Kidney capillary endothelial cell (primary cell): Measurements from ENCODE around the gene RAB11FIP4.

ENCODE experiments used
- DNase-seq: peaks from one replicate; pipeline ENCODE4 v3.0.0-alpha.2; 2018; ENCODE audit warnings: low spot score

The RAB11FIP4 gene

DNA sequence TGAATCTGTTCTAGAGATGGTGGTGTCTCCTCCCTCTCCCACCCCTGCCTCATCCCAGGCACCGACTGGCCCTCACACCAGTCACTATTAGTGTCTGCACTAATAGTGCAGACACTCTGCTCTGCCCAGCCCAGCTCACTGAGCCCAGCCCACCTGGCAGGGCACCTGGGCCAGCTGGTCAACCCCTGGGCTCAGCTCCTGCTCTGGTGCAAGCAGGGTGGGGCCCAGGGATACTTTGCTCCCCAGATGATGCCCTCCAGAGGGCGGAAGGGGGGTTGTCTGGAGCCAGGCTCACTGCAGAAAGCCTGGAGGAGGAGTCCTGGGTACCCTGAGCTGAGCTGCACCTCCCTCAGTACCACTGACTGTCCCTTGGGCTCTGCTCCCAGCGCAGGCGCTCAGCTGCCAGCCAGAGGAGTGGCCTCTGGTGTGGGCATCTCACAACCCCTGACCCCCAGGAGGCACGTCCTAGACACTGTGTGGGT is 14.5 kb downstream of the RAB11FIP4 start:
- no peak for DNase-seq

DNA sequence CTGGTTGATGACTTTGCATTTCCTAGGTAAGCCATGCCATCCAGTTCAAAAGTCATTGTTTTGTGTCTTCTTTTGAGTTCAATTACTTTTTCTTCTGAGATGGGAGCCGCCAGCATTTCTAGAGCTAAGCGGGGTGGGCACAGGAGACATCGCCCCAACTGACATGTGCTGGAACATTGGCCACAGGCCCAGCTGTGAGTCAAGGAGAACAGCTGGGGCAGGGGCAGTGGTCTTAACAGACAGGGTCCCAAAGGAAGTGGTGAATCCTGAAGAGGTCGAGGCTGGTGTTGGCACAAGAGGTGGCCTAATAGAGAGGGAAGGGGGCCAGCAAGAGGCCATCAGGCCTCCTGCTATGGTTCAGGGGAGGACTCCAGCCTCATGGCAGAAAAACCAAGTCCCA is 17.1 kb downstream of the RAB11FIP4 start:
- DNase-seq, result no peak

DNA sequence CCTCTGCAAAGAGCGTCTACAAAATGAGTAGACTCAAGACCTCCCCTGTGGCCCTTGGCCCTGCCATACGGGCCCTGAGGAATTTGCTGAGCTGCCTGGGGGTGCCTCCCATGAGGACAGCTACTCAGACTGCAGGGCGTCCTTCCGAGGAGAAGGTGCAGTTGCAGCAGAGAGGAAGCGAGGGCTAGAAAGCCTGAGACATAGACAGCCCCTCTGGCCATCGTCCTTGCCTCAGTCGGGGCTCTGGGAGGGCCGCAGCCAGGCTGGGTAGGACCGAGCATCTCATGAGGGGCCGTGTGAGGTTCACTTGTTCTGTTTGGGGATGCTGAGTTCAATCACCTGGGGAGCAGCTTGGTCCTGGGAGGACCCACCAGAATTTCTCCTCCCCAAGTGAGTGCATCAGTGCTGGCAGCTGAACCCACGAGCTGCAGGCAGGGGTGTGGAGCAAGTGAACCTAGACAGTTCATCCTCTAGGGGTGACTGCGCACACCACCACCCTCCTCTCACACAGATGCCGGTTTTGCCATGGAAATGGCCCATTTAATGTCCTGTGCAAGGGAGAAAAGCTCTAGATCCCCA is 20.3 kb downstream of the RAB11FIP4 start:
- no peak for DNase-seq

DNA sequence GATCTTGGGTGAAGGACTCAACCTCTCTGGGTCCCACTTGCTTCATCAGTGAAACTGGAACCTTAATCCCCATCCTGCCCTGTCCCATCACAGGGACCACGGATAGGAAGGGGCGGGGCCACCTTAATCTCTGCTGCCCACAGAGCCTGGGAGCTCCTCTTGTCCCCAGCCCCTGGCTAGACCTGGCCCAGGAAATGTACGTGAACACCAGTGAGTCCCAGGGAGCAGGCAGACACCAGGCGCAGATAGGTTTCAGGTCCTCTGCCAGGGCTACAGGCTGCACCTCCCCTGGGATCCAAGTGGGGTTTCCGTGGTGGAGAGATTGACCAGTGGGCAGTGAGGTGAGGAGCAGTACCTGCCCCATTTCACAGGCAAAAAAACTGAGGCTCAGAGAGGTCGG is 21.0 kb downstream of the RAB11FIP4 start:
- no peak for DNase-seq

DNA sequence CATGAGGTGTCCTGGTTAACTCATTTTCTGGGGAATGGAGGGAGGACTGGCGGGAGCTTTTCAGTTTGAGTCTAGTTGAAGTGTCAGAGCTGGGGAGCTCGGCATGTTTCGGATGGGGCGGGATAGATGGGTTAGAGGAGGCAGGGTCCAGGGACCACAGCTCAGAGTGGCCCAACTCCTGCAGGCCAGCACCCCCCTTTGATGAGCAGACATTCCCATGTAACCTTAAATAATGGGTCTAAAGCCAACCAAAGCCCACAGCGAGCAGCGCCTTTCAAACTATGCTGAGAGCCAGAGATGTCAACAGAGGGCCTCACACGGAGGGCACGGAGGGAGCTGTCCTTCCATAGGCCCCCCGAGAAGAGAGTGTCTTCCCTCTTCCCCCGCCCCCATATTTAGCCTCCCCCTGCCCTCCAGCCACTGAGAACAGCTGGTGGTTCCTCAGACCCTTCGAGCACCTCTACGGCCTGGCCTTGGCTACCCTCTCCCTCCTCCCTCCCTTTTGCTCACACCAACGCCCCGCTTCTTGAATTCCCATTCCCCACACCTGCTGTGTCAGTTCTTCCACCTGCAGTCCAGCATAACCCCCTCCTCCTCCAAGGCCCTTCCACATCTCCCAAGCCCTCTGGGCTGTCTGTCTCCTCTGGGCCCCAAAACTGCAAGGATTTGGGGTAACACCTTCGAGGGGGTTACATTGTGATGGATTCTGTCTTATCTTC is 21.8 kb downstream of the RAB11FIP4 start:
- no peak for DNase-seq

DNA sequence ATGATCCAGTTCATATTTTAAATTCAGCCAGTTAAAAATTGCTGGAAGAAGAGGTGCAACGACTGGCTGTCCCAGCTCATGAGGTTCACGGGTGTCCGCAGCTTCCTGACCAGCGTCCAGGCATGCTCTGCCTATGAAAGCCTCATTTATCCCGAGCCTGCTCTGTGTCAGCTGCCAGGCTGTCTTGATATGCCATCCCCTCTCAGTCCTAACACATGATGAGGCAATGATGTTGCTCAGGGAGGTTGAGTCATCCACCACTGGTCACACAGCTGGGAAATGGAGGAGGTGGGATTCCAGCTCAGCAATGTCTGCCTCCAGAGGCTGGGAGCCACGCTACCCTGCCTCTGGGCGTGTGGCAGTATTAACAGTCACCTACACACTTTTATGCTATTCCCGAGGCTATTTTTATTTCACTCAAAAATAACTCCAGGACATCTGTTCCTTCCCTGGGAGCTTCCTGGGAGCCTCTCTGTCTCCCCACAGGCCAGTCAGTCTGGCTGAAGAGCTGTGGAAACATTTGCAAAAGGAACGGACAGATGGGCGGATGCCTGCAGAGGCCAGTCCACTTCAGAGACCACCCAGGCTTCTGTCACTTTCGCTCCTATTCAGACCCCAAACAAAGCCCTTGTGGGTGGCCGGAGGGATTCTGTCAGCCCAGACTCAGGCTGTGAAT is 22.5 kb downstream of the RAB11FIP4 start:
- DNase-seq, result peak; percentile 4

DNA sequence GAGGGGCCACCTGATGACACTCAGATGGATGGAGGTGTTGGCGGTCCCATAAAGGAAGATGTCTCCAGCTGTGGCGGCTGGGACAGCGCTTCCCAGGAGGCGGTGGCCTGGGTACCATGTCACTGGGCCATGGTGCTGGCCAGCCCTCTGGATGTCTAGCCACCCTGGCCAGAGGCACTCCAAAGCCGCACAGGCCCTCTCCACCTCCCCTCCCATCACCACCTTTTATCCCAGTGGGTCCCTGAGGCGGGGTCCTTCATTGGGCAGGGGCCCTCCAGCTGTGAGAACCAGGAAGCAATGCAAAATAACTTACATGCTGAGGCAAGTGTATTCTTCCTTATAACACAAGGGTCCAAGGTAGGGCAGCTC is 23.1 kb downstream of the RAB11FIP4 start:
- no peak for DNase-seq

DNA sequence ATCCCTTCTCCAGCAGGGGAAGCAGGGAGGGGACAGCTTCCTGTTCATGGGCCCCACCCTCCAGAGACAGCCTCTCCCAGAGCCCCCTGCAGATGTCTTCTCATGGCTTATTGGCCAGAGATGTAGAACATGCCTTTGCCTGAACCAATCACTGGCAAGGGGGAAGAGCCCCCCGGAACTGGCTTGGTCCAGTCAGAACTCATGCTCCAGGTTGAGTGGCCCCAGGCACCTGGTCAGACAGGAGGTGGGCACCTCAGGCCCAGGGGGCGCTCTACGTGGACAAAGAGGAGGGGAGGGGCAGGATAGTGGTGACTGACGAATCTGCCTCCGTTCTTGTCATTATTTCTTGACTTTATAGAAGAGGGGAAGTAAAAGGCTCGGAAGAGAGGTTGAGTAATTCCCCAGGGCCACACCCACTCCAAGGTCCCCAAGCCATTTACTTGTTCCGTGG is 23.6 kb downstream of the RAB11FIP4 start:
- DNase-seq, result no peak

DNA sequence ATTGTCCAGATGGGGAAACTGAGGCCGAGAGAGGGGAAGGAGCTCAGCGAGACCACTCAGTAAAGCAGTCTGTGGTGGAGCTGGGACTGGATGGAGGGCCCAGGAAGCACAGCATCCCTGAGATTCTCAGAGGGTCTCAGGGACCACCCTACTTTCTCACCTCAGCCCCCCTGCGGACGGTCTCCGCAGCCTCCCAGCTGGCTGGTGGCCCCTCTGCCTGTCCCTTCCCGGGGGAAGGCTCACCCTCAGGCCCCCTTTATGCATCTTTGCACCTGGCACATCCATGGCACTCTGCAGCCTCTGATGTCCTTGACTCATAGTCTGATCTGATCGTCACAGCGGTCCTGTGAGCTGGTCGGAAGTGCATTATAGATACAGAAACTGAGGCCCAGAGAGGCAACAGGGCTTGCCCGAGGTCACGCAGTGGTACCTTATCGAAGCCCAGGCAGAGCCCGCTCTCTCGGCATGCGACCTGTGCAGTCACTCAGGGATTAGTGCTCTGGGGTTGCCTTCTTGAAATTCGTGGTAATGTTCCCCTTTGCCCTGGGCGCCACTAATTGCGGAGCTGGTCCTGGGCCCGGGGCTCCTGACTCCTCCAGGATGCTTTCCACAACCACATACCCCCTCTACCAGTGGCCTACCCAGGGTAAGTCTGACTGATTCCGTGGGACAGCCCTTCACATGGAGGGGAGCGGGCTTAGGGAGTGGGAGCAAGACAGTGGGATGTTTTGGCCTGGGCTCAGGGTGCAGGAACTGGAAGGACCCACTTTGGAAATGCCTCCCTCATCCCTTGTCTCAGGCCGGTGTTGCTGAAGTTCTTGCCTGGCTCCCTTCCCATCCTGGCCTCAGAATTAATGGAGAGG is 24.4 kb downstream of the RAB11FIP4 start:
- DNase-seq, result no peak

DNA sequence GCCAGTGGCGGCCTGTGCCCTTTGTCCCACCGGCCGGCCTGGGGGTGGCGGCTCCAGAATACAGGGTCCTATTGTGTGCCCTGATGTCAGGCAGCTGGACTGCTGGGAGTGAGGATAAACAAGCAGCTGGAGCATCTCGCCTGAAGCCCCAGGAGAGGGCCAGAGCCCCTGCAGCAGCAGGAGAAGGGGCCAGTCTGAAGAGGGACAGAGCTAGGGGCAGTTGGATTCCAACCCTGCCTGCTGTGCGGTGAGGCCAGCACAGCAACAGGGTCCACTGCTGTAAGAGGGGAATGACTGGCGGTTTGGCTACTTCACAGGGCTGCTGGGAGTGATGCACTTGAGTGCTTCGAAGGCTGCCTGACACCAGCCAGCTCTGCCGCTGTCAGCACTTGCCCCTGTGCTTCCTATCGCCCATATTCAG is 25.0 kb downstream of the RAB11FIP4 start:
- DNase-seq, result no peak

DNA sequence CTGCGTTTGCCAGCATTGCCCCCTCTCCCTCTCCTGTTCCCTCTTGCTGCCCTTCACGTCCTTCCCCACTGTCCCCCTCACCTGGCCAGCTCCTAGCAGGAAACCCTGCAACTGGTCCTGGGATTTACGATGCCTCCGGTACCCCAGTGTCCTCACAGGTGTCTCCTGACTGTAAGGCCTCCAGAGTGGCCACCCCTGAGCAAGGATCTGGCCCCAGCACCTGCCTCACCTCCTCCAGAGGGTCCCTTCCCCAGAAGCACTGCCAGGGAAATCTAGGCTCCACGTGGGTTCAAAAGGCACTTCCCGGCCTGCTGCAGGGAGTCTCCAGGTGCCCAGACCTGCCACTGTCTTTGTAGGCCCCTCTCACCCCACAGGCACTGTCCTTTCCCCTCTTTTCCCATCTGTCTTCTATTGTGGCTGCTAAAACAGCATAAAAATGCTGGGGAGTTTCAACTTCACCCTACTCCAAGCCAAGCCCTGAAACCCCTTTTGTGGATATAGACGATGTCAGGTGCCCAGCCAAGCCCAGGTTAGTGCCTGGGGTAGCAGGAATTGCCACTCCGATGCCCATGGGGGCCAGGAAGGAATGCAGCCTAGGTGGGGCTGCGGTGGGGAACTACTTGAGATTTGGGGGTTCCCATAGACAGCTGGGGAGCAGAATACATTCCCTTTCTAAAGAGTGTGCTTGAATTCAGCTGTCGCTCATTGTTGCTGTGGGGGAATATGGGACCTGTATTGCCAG is 25.7 kb downstream of the RAB11FIP4 start:
- no peak for DNase-seq

DNA sequence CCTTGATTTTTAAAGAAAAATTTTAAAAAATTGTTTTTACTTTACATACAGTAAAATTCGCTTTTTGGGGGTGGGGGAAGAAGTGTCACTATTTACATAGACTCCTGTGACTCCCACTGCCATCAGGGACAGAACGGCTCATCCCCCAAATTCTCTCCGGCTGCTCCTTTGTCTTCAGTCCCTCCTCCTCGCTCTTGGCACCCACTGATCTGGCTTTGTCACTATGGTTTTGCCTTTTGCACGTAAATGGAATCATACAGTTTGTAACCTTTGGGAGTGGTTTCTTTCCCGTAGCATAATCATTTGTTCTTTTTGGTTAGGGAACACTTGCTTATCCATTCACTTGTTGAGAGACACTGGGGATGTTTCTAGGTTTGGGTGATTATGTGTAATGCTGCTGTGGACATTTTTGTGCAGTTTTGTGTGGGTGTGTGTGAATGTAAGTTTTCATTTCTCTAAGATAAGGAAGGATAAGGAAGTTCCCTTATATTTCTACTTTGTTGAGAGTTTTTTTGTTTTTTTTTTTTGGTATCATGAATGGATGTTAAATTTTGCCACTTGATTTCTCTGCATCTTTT is 27.4 kb downstream of the RAB11FIP4 start:
- no peak for DNase-seq

DNA sequence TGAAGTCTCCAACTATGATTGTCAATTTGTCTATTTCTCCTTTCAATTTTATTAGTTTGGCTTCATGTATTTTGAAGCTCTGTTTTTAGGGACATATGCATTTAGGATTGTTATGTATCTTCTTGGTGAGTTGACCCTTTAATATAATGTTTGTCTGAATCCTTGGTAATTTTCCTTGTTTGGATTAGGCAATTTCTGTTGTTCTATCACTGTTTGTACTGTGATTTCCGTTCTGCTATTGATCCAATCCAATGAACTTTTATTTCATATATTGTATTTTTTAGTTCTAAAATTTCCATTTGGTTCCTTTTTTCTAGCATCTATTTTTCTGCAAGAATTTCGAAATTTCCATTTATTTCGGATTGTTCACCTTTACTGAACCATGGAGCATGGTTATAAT is 31.0 kb downstream of the RAB11FIP4 start:
- no peak for DNase-seq

DNA sequence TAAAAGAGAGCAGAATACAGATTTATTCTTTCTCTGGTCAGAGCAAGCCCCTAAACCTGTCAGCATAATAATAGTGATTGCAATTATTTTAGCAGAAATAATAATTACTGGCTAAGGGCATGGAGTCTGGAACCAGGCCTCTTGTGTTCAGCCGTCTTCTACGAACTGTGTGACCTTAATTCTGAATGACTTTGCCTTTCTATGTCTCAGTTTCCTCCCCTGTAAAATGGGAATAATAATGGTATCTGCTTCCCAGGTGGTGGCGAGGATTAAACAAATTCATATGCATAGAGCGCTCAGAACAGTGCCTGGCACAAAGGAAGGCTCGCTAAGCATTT is 33.4 kb downstream of the RAB11FIP4 start:
- no peak for DNase-seq

DNA sequence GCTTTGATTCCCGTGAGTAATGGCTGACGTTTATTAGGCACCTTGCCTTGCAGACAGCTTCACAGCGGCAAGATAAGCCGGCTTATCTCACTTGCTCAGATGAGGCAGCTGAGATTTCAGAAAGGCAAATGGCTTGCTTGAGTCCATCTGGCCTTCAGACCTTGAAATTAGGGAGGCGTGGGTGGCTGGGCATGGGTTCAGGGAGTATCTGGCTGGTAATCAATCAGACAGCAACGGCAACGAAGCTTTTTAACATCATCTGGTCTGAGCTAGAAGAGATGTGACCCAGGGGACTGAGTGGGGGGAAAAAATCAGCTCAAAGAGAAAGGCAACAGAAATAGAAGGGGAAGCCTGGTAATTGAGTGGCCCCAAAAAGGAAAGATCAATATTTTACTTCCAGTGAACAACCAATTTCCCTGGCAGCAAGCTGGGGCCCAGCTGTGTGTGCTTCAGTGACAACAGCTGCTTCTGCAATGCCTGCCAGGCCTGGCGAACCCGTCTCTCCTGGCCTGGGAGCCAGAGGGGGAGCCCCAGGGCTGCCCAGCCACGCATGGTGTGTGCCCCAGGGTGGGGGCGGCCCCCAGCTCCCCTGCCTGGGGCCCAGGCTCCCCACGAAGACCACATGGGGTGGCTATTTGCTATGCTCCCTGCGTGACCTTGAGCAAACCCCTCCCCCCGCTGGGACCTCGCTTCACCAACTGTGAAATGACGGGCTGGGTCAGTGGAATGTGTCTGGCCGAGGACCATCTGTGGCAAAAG is 34.0 kb downstream of the RAB11FIP4 start:
- no peak for DNase-seq

DNA sequence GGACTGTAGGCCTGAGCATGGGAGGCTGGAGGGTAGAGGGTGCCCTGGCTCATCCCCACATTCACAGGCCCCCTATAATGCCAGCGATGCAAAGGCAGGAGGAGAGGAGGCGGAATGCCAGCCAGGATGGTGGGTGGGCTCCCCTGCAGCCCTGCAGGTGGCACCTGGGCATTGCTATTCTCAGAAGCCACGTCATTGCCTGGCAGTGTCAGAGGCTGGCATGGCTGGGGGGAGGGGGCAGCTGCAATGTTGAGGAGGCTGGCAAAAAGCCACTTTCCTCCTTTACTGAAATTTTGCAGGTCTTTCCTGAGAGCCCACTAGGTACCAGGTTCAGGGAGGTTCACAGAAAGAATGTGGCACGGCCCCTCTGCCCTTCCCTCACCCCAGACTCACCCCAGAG is 36.2 kb downstream of the RAB11FIP4 start:
- no peak for DNase-seq

DNA sequence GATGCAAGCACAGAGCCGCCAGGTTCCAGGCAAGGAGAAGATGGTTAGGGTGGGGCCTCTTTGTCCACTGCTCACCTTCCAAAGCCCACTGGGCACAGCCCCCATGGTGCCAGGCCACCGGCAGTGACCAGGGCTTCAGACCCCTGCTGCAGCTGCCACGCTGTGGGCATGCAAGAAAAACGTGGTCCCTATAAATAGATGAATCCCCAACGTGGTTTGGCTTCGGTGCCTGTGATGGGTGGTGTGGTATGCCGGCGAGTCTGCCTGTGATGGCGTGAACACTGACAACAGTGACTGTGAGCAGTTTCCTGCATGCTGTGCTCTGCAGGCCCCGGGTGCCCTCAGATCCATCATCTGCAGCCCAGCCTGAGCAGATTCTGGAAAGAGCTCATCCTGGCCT is 36.6 kb downstream of the RAB11FIP4 start:
- DNase-seq, result no peak

DNA sequence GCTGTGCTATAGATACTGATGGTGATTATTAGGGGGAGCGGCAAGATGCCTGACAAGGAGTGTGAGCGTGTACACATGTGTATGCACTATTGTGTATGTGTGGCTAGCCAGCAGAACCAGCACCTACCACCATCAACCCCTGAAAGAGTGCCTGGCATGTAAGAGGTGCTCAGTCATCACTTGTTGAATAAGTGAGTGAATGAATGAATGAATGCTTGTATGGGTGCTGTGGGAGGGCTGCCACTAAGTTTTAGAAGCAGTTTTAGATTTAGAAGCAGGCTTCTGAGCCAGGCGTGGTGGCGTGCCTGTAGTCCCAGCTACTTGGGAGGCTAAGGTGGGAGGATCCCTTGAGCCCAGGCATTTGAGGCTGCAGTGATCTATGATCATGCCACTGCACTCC is 37.0 kb downstream of the RAB11FIP4 start:
- DNase-seq, result no peak

DNA sequence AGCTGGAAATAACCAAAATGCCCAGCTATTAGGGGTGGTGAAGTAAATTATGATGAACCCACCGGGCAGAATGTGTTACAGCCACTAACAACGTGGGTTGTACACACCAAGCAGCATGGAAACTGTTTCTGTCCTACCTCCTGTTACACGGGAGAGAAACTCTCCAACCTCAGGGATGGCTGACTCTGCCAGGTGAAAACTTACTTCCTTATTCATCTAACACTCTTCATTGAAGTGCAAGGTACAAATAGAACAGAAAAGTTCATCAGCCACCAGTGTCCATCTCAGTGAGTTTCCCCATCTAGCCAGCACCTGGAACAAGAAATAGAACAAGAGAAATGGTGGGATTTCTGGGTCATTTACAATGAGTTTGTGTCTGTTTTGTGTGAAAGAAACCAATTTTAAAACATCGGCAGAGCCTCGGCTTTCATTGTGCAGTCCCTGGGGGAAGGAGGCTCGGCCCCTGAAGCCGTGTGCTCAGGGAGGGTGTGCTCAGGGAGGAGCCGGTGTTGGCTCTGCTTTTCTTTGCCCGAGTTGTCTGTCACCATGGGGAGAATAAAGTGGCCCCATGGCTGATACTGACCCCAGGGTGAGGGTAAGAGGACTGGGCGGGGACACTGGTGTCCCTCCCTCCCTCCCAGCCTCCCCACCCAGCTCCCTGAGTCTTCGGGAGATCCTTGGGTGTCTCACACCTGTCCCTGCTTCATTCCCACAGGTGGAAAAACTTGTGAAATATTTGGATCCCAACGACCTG is 39.8 kb downstream of the RAB11FIP4 start:
- DNase-seq, result no peak
